IPS-18a (cell line): ENCODE results near the gene HIF3A.
A peak's percentile ranks its signal among the peaks of the same experiment; 100 is the strongest.
"Not testable (repeated sequence)": the region's sequence is repeated elsewhere in the genome, so short reads cannot be mapped to it uniquely, and the experiment has no call there.

Source experiments
- H3K27ac ChIP-seq: one replicate; pipeline ENCODE4 v1.5.1; 2013; ENCODE audit warnings: low read length
- H3K27me3 ChIP-seq: one replicate; pipeline ENCODE4 v1.6.1; 2013; ENCODE audit warnings: mild to moderate bottlenecking, low read length; ENCODE audit not compliant: control insufficient read depth, insufficient read depth
- H3K36me3 ChIP-seq: one replicate; pipeline ENCODE4 v1.6.1; 2013; ENCODE audit warnings: low read depth, low read length; ENCODE audit not compliant: control insufficient read depth
- H3K4me1 ChIP-seq: one replicate; pipeline ENCODE4 v1.6.1; 2013; ENCODE audit warnings: low read depth, low read length; ENCODE audit not compliant: control insufficient read depth
- H3K4me3 ChIP-seq: one replicate; pipeline ENCODE4 v1.5.1; 2013; ENCODE audit warnings: low read length
- H3K9ac ChIP-seq: one replicate; pipeline ENCODE4 v1.6.1; 2013; ENCODE audit warnings: mild to moderate bottlenecking, low read length, moderate library complexity
- H3K9me3 ChIP-seq: one replicate; pipeline ENCODE4 v1.6.1; 2013; ENCODE audit warnings: low read depth, low read length; ENCODE audit not compliant: control insufficient read depth

Gene HIF3A

GRCh38 chr19:46296722-46297461 lies at the start of gene HIF3A:
Gene HIF3A, plus strand, starts transcription at chr19:46297042. Its CDS starts 35 bp downstream, at chr19:46297077.
- Histone ChIP-seq H3K9ac (peak within 1 kb of the TSS; percentile 51), H3K27me3 (no peaks in the 10 kb centered on the region), H3K36me3 (no peaks in the 10 kb centered on the region), H3K27ac (no peak within 1 kb of the TSS), H3K9me3 (no peaks in the 10 kb centered on the region), H3K4me3 (peak within 1 kb of the TSS; percentile 81), H3K4me1 (peaks cover 19% of the 10 kb centered on the region)

GRCh38 chr19:46250076-46250735 lies 46.6 kb upstream of the HIF3A start:
- H3K9ac ChIP-seq = no peak overlapping the region
- H3K4me3 ChIP-seq = no peak overlapping the region
- no peaks in the 10 kb centered on the region for H3K27me3 ChIP-seq
- no peak overlapping the region for H3K27ac ChIP-seq
- no peaks in the 10 kb centered on the region for H3K9me3 ChIP-seq
- no peaks in the 10 kb centered on the region for H3K4me1 ChIP-seq
- H3K36me3 ChIP-seq = no peaks in the 10 kb centered on the region

GRCh38 chr19:46251416-46251815 lies 45.4 kb upstream of the HIF3A start:
- Histone ChIP-seq H3K4me3 (no peak overlapping the region), H3K27me3 (no peaks in the 10 kb centered on the region), H3K36me3 (no peaks in the 10 kb centered on the region), H3K4me1 (no peaks in the 10 kb centered on the region), H3K9ac (no peak overlapping the region), H3K27ac (no peak overlapping the region), H3K9me3 (no peaks in the 10 kb centered on the region)

GRCh38 chr19:46254776-46255175 lies 42.1 kb upstream of the HIF3A start:
- Histone ChIP-seq H3K27ac (no peak overlapping the region), H3K9me3 (no peaks in the 10 kb centered on the region), H3K9ac (no peak overlapping the region), H3K4me1 (no peaks in the 10 kb centered on the region), H3K36me3 (no peaks in the 10 kb centered on the region), H3K27me3 (no peaks in the 10 kb centered on the region), H3K4me3 (no peak overlapping the region)

GRCh38 chr19:46256855-46257254 lies 40.0 kb upstream of the HIF3A start:
- Histone ChIP-seq H3K27ac (no peak overlapping the region), H3K4me1 (no peaks in the 10 kb centered on the region), H3K4me3 (no peak overlapping the region), H3K36me3 (no peaks in the 10 kb centered on the region), H3K9me3 (no peaks in the 10 kb centered on the region), H3K27me3 (no peaks in the 10 kb centered on the region), H3K9ac (no peak overlapping the region)

- not testable (repeated sequence) for H3K9ac ChIP-seq, H3K9me3 ChIP-seq, H3K27me3 ChIP-seq, H3K4me3 ChIP-seq, H3K4me1 ChIP-seq, H3K36me3 ChIP-seq, H3K27ac ChIP-seq
Observed at GRCh38 chr19:46261501-46261900, 35.3 kb upstream of the HIF3A start.

GRCh38 chr19:46262684-46263296 lies 34.1 kb upstream of the HIF3A start:
- H3K4me1 ChIP-seq, H3K36me3 ChIP-seq, H3K27ac ChIP-seq, H3K9me3 ChIP-seq, H3K27me3 ChIP-seq, H3K4me3 ChIP-seq, H3K9ac ChIP-seq: not testable (repeated sequence)

- H3K27ac ChIP-seq, H3K27me3 ChIP-seq, H3K4me3 ChIP-seq, H3K36me3 ChIP-seq, H3K9me3 ChIP-seq, H3K9ac ChIP-seq, H3K4me1 ChIP-seq: not testable (repeated sequence)
Observed at GRCh38 chr19:46264801-46265200, 32.0 kb upstream of the HIF3A start.

GRCh38 chr19:46265217-46265828 lies 31.5 kb upstream of the HIF3A start:
- Histone ChIP-seq H3K4me3 (no peak overlapping the region), H3K27me3 (no peaks in the 10 kb centered on the region), H3K36me3 (no peaks in the 10 kb centered on the region), H3K9me3 (no peaks in the 10 kb centered on the region), H3K4me1 (peaks cover 4% of the 10 kb centered on the region), H3K27ac (no peak overlapping the region), H3K9ac (no peak overlapping the region)

GRCh38 chr19:46269101-46269500 lies 27.7 kb upstream of the HIF3A start:
- no peaks in the 10 kb centered on the region for H3K9me3 ChIP-seq
- H3K27ac ChIP-seq = no peak overlapping the region
- H3K36me3 ChIP-seq = no peaks in the 10 kb centered on the region
- H3K9ac ChIP-seq = no peak overlapping the region
- H3K4me3 ChIP-seq = no peak overlapping the region
- no peaks in the 10 kb centered on the region for H3K27me3 ChIP-seq
- peaks cover 18% of the 10 kb centered on the region for H3K4me1 ChIP-seq

- Histone ChIP-seq H3K27ac (peak overlapping the region; percentile 15), H3K4me1 (peaks cover 18% of the 10 kb centered on the region), H3K9ac (peak overlapping the region; percentile 55), H3K36me3 (no peaks in the 10 kb centered on the region), H3K27me3 (no peaks in the 10 kb centered on the region), H3K4me3 (peak overlapping the region; percentile 52), H3K9me3 (no peaks in the 10 kb centered on the region)
Observed at GRCh38 chr19:46270521-46271256, 26.2 kb upstream of the HIF3A start.
